B cell (primary cell): Measurements from ENCODE around the gene TTLL6. TPM values are rescaled to one million over a fixed set of nuclear protein-coding genes. Genes with fewer than 3 reads are reported as not detected.

ENCODE experiments used
- ATAC-seq: fragments of 200-7000 bp; cut with Tn5 transposase; one replicate; pipeline ENCODE4 v1.10.0; 2021; ENCODE audit warnings: low read depth, mild to moderate bottlenecking, moderate number of reproducible peaks, moderate library complexity
- CTCF ChIA-PET: fragments of 350-600 bp; sonication (Branson Sonifier 250); formaldehyde crosslinking; loops from one replicate; lab custom pipeline; 2021; ENCODE audit warnings: antibody characterized with exemption, inconsistent platforms; lab: Charles Lee
- POLR2A ChIA-PET: fragments of 350-600 bp; sonication (Branson Sonifier 250); formaldehyde crosslinking; loops from one replicate; lab custom pipeline; 2021; ENCODE audit warnings: antibody characterized with exemption; lab: Charles Lee
- DNase-seq: peaks from one replicate; pipeline ENCODE4 v3.0.0; 2013
- H2AFZ ChIP-seq: 2 replicates; pipeline ENCODE4 v1.6.1; 2012; ENCODE audit warnings: mild to moderate bottlenecking, low read depth, low read length; ENCODE audit not compliant: insufficient read depth, poor library complexity, severe bottlenecking
- H3K27ac ChIP-seq, 2 donors: 1 replicate in 1 of 2; 2 replicates in 1 of 2; pipeline ENCODE4 v1.5.1; 2012 to 2013; ENCODE audit warnings: low read length in 2 of 2, mild to moderate bottlenecking in 2 of 2, moderate library complexity in 1 of 2
- H3K27me3 ChIP-seq, 4 experiments: fragments of 200-600 bp in 1 of 4; sonication (generic) in 1 of 4; replicated peaks in 1 of 4; 1 replicate in 2 of 4; 2 replicates in 2 of 4; pipeline versions ENCODE4 v1.6.1 to v1.7.0; 2013 to 2016; ENCODE audit warnings: low read length in 3 of 4, mild to moderate bottlenecking in 2 of 4, mixed read lengths in 1 of 4, moderate library complexity in 1 of 4; ENCODE audit not compliant: insufficient read depth in 4 of 4, control insufficient read depth in 3 of 4; ENCODE audit errors: control extremely low read depth in 1 of 4
- H3K36me3 ChIP-seq, 2 experiments: replicated peaks in 1 of 2; 1 replicate in 1 of 2; 2 replicates in 1 of 2; pipeline versions ENCODE4 v1.6.1 to v1.7.1; 2013; ENCODE audit warnings: low read length in 1 of 2; ENCODE audit not compliant: insufficient read depth in 2 of 2, control insufficient read depth in 1 of 2; ENCODE audit errors: control extremely low read depth in 1 of 2, extremely low read depth in 1 of 2
- H3K4me1 ChIP-seq, 2 donors: fragments of 200-600 bp in 1 of 2; sonication (generic) in 1 of 2; 1 replicate in 1 of 2; 2 replicates in 1 of 2; pipeline versions ENCODE4 v1.5.1 to v1.6.1; 2013 to 2017; ENCODE audit warnings: low read length in 2 of 2; ENCODE audit not compliant: control insufficient read depth in 2 of 2, insufficient read depth in 2 of 2
- H3K4me2 ChIP-seq: replicated peaks from 2 replicates; pipeline ENCODE3; 2012; ENCODE audit warnings: mild to moderate bottlenecking, low read depth, low read length; ENCODE audit not compliant: poor library complexity, severe bottlenecking
- H3K4me3 ChIP-seq, 5 experiments: fragments of 200-600 bp in 1 of 5; sonication (generic) in 1 of 5; 1 replicate in 3 of 5; 2 replicates in 2 of 5; pipeline versions ENCODE4 v1.5.1 to v1.7.0; 2011 to 2016; ENCODE audit warnings: low read length in 4 of 5, mild to moderate bottlenecking in 4 of 5, low read depth in 2 of 5, control low read depth in 1 of 5, moderate library complexity in 1 of 5; ENCODE audit not compliant: insufficient read depth in 1 of 5; ENCODE audit errors: control extremely low read depth in 1 of 5, extremely low read depth in 1 of 5
- H3K79me2 ChIP-seq: fragments of 200-600 bp; sonication (generic); one replicate; pipeline ENCODE4 v1.6.0; 2016; ENCODE audit warnings: low read length; ENCODE audit not compliant: control insufficient read depth, insufficient read depth
- H3K9ac ChIP-seq: fragments of 200-600 bp; sonication (generic); 2 replicates; pipeline ENCODE4 v1.6.1; 2017; ENCODE audit warnings: mild to moderate bottlenecking, low read length, moderate library complexity
- H3K9me3 ChIP-seq, 3 donors: one replicate each; pipeline versions ENCODE4 v1.6.1 to v1.7.1; 2013; ENCODE audit warnings: low read length in 2 of 3; ENCODE audit not compliant: control insufficient read depth in 2 of 3, insufficient read depth in 1 of 3; ENCODE audit errors: control extremely low read depth in 1 of 3
- H4K20me1 ChIP-seq: 2 replicates; pipeline ENCODE4 v1.6.0; 2012; ENCODE audit warnings: mild to moderate bottlenecking, low read length; ENCODE audit not compliant: insufficient read depth, control insufficient read depth, poor library complexity, severe bottlenecking
- H3K27ac Mint-ChIP-seq: one replicate; pipeline ENCODE4 v1.8.0; 2021; ENCODE audit warnings: mixed read lengths
- H3K27me3 Mint-ChIP-seq: one replicate; pipeline ENCODE4 v1.8.0; 2021; ENCODE audit warnings: mixed read lengths
- H3K4me1 Mint-ChIP-seq: one replicate; pipeline ENCODE4 v1.8.0; 2021; ENCODE audit warnings: mixed read lengths
- H3K4me3 Mint-ChIP-seq: one replicate; pipeline ENCODE4 v1.8.0; 2021; ENCODE audit warnings: mixed read lengths
- H3K9me3 Mint-ChIP-seq: one replicate; pipeline ENCODE4 v1.8.0; 2022; ENCODE audit warnings: mixed read lengths; ENCODE audit not compliant: insufficient read depth
- CTCF ChIP-seq: fragments of 200-600 bp; IDR thresholded peaks from one replicate; pipeline ENCODE4 v1.8.0; 2022; ENCODE audit warnings: antibody characterized with exemption, mild to moderate bottlenecking
- EZH2 ChIP-seq: IDR thresholded peaks from 2 replicates; pipeline ENCODE4 v1.6.1; 2012; ENCODE audit warnings: borderline replicate concordance, low read depth, mild to moderate bottlenecking, moderate library complexity, low read length; ENCODE audit not compliant: insufficient read depth, poor library complexity, severe bottlenecking
- WGBS: methylation state at CpG from one replicate; pipeline ENCODE4 v1.1.5; 2013; ENCODE audit warnings: missing lambda C conversion rate; ENCODE audit not compliant: insufficient coverage; 5-methylcytosine and 5-hydroxymethylcytosine counted together
- intact Hi-C: fragments of 100-400 bp; cut with micrococcal nuclease; formaldehyde crosslinking; loops from one replicate; pipeline ENCODE4 v1.10.0; 2022
- polyA plus RNA-seq: library from polyadenylated mRNA; depleted of rRNA; stranded (reverse); fragments of >200 nt; gene quantifications from 2 replicates; pipeline ENCODE4 v1.2.3, GENCODE V29; 2012
- total RNA-seq, 2 donors: library from RNA; stranded (reverse); fragments of 120-200 nt in 1 of 2; gene quantifications; 1 replicate in 1 of 2; 2 replicates in 1 of 2; pipeline versions ENCODE4 v1.2.3 to v1.2.4, GENCODE V29; 2013 to 2022

Gene TTLL6
- total and polyA plus RNA-seq, 2 donors (not counting 1 experiment from before 2014, with no cell fraction given): not detected

DNA sequence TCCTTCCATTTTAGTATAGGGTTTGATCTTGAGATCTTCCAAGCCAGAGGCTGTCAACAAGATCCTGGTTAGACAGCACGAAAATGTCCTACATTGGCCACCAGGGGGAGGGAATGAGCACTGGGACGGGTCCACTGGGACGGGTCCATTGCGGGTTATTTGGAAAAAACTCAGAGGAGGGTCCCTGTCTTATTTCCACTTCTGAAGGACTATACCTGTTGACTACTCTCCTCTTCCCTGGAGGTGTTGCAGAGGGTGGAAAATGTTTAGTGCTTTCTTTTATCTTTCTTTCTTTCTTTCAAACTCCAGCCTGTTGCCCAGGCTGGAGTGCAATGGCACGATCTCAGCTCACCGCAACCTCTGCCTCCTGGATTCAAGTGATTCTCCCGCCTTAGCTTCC is 2.5 kb downstream of the TTLL6 start:
- intact Hi-C loops: loop anchor here (1.0 to 2.0 kb wide), 2 partner anchors 65 to 218 kb away; no protein-coding TSS in a partner anchor
- Histone ChIP-seq H3K9ac (no peak overlapping the region), H2AFZ (no peak overlapping the region), H4K20me1 (no peaks in the 10 kb centered on the region), H3K4me3 (no peak overlapping the region), H3K4me2 (no peak overlapping the region), H3K27me3 (peaks cover 0 to 43% (median 15%) of the 10 kb centered on the region in 4 experiments), H3K9me3 (peaks cover 0 to 3% (median 0%) of the 10 kb centered on the region in 3 donors), H3K36me3 (no peaks in the 10 kb centered on the region), H3K79me2 (no peaks in the 10 kb centered on the region), H3K27ac (no peak overlapping the region), H3K4me1 (peaks cover 14 to 17% of the 10 kb centered on the region in 2 donors)
- peak; percentile 74 for DNase-seq
- ChIA-PET POLR2A (interaction anchor here (0.6 kb wide), 1 partner anchor 27 kb away, joined by 4 read pairs; no protein-coding TSS in a partner anchor), CTCF (interaction anchor here (0.7 to 18.4 kb wide), 14 partner anchors 9 to 622 kb away, joined by 3 to 730 read pairs (median 7); partner anchors contain the start of gene CALCOCO2)
- no peak for TF ChIP-seq EZH2
- TF ChIP-seq CTCF: peak; percentile 79
- Mint-ChIP-seq H3K27ac (no peak overlapping the region), H3K9me3 (no peaks in the 10 kb centered on the region), H3K4me1 (peaks cover 17% of the 10 kb centered on the region), H3K4me3 (no peak overlapping the region), H3K27me3 (peaks cover 34% of the 10 kb centered on the region)
- 34% methylated on average over 7 of the region's 7 CpGs for WGBS
- ATAC-seq: no peak

DNA sequence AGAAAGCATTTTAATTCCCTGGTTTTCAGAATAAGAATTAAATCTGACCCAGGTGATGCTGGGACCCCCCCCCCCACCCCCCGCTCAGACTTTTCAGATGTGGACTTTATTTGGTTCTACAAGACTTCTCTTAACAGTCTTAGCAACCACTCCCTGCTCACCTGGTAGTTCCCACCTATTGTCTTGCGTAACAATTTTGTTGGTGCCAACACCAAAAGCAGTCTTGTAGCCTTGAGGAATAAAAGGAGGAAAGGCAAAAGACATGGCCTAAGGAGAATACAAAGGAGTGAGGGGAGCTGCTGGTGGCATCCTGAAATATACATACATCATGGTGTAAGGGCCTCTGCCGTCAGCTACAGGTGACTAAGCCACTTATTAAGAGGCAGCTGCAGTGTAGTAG is 5.0 kb downstream of the TTLL6 start:
- Histone ChIP-seq H3K79me2 (no peaks in the 10 kb centered on the region), H3K9ac (no peak overlapping the region), H3K4me2 (no peak overlapping the region), H3K4me3 (no peak overlapping the region), H4K20me1 (no peaks in the 10 kb centered on the region), H3K4me1 (peaks cover 7% of the 10 kb centered on the region in 2 donors), H3K9me3 (no peaks in the 10 kb centered on the region), H3K36me3 (no peaks in the 10 kb centered on the region), H3K27ac (no peak overlapping the region), H2AFZ (no peak overlapping the region), H3K27me3 (peaks cover 0 to 23% (median 6%) of the 10 kb centered on the region in 4 experiments)
- DNase-seq: no peak
- Mint-ChIP-seq H3K4me1 (peaks cover 11% of the 10 kb centered on the region), H3K27ac (no peak overlapping the region), H3K4me3 (no peak overlapping the region), H3K9me3 (no peaks in the 10 kb centered on the region), H3K27me3 (peaks cover 28% of the 10 kb centered on the region)
- intact Hi-C loops: no loop called here
- no peak for TF ChIP-seq CTCF
- CTCF ChIA-PET: interaction anchor here (0.6 to 18.4 kb wide), 10 partner anchors 8 to 271 kb away, joined by 3 to 730 read pairs (median 8); no protein-coding TSS in a partner anchor
- no peak for ATAC-seq
- POLR2A ChIA-PET: no interaction called here
- 80% methylated on average over 1 of the region's 3 CpGs for WGBS
